Measurements from ENCODE around the gene PTGER2.

The PTGER2 gene

GRCh38 chr14:52313903-52314594 lies at the start of gene PTGER2:
Gene PTGER2, plus strand, starts transcription at chr14:52314312. Its CDS starts 237 bp downstream, at chr14:52314549.
- H3K27me3 ChIP-seq (ENCODE audit: insufficient read depth, insufficient read length): peaks cover 54% of the 10 kb centered on the region
- no peaks in the 10 kb centered on the region for H3K36me3 ChIP-seq (ENCODE audit: insufficient read depth, insufficient read length, low read length)
- H3K4me1 ChIP-seq (ENCODE audit: insufficient read depth, insufficient read length): peaks cover 3% of the 10 kb centered on the region
- no peaks in the 10 kb centered on the region for H3K9me3 ChIP-seq (ENCODE audit: insufficient read depth, low read length)
- peak within 1 kb of the TSS; percentile 79 for H3K9ac ChIP-seq (ENCODE audit: insufficient read length, low read depth)
- H3K4me3 ChIP-seq (ENCODE audit: insufficient read length, low read depth): peak within 1 kb of the TSS; percentile 64
- TF ChIP-seq ZNF274 (IDR thresholded peaks at IDR 0.05; ENCODE audit: low read depth, low read length) (no peak), YY1 (IDR thresholded peaks at IDR 0.05; ENCODE audit: insufficient read depth, insufficient read length) (no peak), SUZ12 (IDR thresholded peaks at IDR 0.05; ENCODE audit: extremely low read depth, insufficient read depth, insufficient read length) (no peak)
- DNase-seq (ENCODE audit: low read depth, low spot score): no peak

GRCh38 chr14:52265253-52265652 lies 48.9 kb upstream of the PTGER2 start:
- Histone ChIP-seq H3K4me1 (ENCODE audit: insufficient read depth, insufficient read length) (peaks cover 4% of the 10 kb centered on the region), H3K9me3 (ENCODE audit: insufficient read depth, low read length) (no peaks in the 10 kb centered on the region), H3K4me3 (ENCODE audit: insufficient read length, low read depth) (no peak overlapping the region), H3K36me3 (ENCODE audit: insufficient read depth, insufficient read length, low read length) (no peaks in the 10 kb centered on the region), H3K9ac (ENCODE audit: insufficient read length, low read depth) (no peak overlapping the region), H3K27me3 (ENCODE audit: insufficient read depth, insufficient read length) (peaks cover 48% of the 10 kb centered on the region)
- DNase-seq (ENCODE audit: low read depth, low spot score): no peak
- TF ChIP-seq YY1 (IDR thresholded peaks at IDR 0.05; ENCODE audit: insufficient read depth, insufficient read length): no peak
- TF ChIP-seq SUZ12 (IDR thresholded peaks at IDR 0.05; ENCODE audit: extremely low read depth, insufficient read depth, insufficient read length): no peak
- no peak for TF ChIP-seq ZNF274 (IDR thresholded peaks at IDR 0.05; ENCODE audit: low read depth, low read length)

- TF ChIP-seq YY1 (IDR thresholded peaks at IDR 0.05; ENCODE audit: insufficient read depth, insufficient read length) (no peak), ZNF274 (IDR thresholded peaks at IDR 0.05; ENCODE audit: low read depth, low read length) (no peak), SUZ12 (IDR thresholded peaks at IDR 0.05; ENCODE audit: extremely low read depth, insufficient read depth, insufficient read length) (no peak)
- no peak for DNase-seq (ENCODE audit: low read depth, low spot score)
- H3K9ac ChIP-seq (ENCODE audit: insufficient read length, low read depth): no peak overlapping the region
- H3K4me3 ChIP-seq (ENCODE audit: insufficient read length, low read depth): no peak overlapping the region
- no peaks in the 10 kb centered on the region for H3K9me3 ChIP-seq (ENCODE audit: insufficient read depth, low read length)
- peaks cover 4% of the 10 kb centered on the region for H3K4me1 ChIP-seq (ENCODE audit: insufficient read depth, insufficient read length)
- no peaks in the 10 kb centered on the region for H3K36me3 ChIP-seq (ENCODE audit: insufficient read depth, insufficient read length, low read length)
- peaks cover 56% of the 10 kb centered on the region for H3K27me3 ChIP-seq (ENCODE audit: insufficient read depth, insufficient read length)
These were observed 47.9 kb upstream of the PTGER2 start for GRCh38 chr14:52266179-52266578.

- H3K36me3 ChIP-seq (ENCODE audit: insufficient read depth, insufficient read length, low read length): no peaks in the 10 kb centered on the region
- no peak for DNase-seq (ENCODE audit: low read depth, low spot score)
- H3K9me3 ChIP-seq (ENCODE audit: insufficient read depth, low read length): no peaks in the 10 kb centered on the region
- H3K4me3 ChIP-seq (ENCODE audit: insufficient read length, low read depth): no peak overlapping the region
- H3K9ac ChIP-seq (ENCODE audit: insufficient read length, low read depth): no peak overlapping the region
- peaks cover 56% of the 10 kb centered on the region for H3K27me3 ChIP-seq (ENCODE audit: insufficient read depth, insufficient read length)
- H3K4me1 ChIP-seq (ENCODE audit: insufficient read depth, insufficient read length): peaks cover 4% of the 10 kb centered on the region
- no peak for TF ChIP-seq YY1 (IDR thresholded peaks at IDR 0.05; ENCODE audit: insufficient read depth, insufficient read length)
- no peak for TF ChIP-seq SUZ12 (IDR thresholded peaks at IDR 0.05; ENCODE audit: extremely low read depth, insufficient read depth, insufficient read length)
These were observed 47.3 kb upstream of the PTGER2 start for GRCh38 chr14:52266782-52267181.

GRCh38 chr14:52267501-52268278 lies 46.4 kb upstream of the PTGER2 start, which contains the start of gene PTGDR:
Gene PTGDR, plus strand, starts transcription at chr14:52267698. Its CDS starts 117 bp downstream, at chr14:52267815.
- H3K27me3 ChIP-seq (ENCODE audit: insufficient read depth, insufficient read length): peaks cover 56% of the 10 kb centered on the region
- no peak for DNase-seq (ENCODE audit: low read depth, low spot score)
- H3K4me3 ChIP-seq (ENCODE audit: insufficient read length, low read depth): peak within 1 kb of the TSS; percentile 60
- TF ChIP-seq YY1 (IDR thresholded peaks at IDR 0.05; ENCODE audit: insufficient read depth, insufficient read length) (no peak), SUZ12 (IDR thresholded peaks at IDR 0.05; ENCODE audit: extremely low read depth, insufficient read depth, insufficient read length) (peak; percentile 79)
- H3K9me3 ChIP-seq (ENCODE audit: insufficient read depth, low read length): no peaks in the 10 kb centered on the region
- no peaks in the 10 kb centered on the region for H3K36me3 ChIP-seq (ENCODE audit: insufficient read depth, insufficient read length, low read length)
- H3K9ac ChIP-seq (ENCODE audit: insufficient read length, low read depth): peak within 1 kb of the TSS; percentile 74
- peaks cover 4% of the 10 kb centered on the region for H3K4me1 ChIP-seq (ENCODE audit: insufficient read depth, insufficient read length)

GRCh38 chr14:52268279-52269061 lies 45.6 kb upstream of the PTGER2 start:
- DNase-seq (ENCODE audit: low read depth, low spot score): no peak
- no peaks in the 10 kb centered on the region for H3K9me3 ChIP-seq (ENCODE audit: insufficient read depth, low read length)
- no peaks in the 10 kb centered on the region for H3K36me3 ChIP-seq (ENCODE audit: insufficient read depth, insufficient read length, low read length)
- TF ChIP-seq YY1 (IDR thresholded peaks at IDR 0.05; ENCODE audit: insufficient read depth, insufficient read length): no peak
- peak; percentile 54 for TF ChIP-seq SUZ12 (IDR thresholded peaks at IDR 0.05; ENCODE audit: extremely low read depth, insufficient read depth, insufficient read length)
- no peak for TF ChIP-seq ZNF274 (IDR thresholded peaks at IDR 0.05; ENCODE audit: low read depth, low read length)
- H3K4me1 ChIP-seq (ENCODE audit: insufficient read depth, insufficient read length): peaks cover 4% of the 10 kb centered on the region
- peaks cover 56% of the 10 kb centered on the region for H3K27me3 ChIP-seq (ENCODE audit: insufficient read depth, insufficient read length)
- H3K9ac ChIP-seq (ENCODE audit: insufficient read length, low read depth): peak overlapping the region; percentile 74
- peak overlapping the region; percentile 60 for H3K4me3 ChIP-seq (ENCODE audit: insufficient read length, low read depth)

Data from NT2/D1 (cell line).